ENCODE measurements around the gene CFAP45.

CFAP45 gene

DNA sequence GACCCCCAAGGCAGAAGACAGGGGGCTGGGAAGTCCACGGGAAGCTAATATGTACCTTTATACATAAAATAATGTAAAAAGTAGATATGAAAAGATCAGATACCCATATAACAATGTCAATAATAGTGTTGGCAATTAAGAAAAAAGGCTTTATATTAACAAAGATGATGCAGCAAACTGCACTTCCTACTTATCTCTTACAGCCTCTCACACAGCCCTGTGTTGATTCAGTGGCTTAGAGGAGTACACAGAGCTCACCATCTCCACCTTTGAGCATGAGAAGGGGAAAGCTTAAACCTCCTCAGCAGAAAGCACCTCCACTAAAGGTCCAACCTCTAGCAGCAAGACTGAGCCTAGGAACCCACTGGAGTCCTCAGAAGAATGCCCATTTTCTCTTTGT is 30.4 kb downstream of the CFAP45 start:
- no peak for DNase-seq (ENCODE audit: low read depth, low spot score)
- Histone ChIP-seq H3K4me1 (ENCODE audit: insufficient read depth, insufficient read length) (peaks cover 13% of the 10 kb centered on the region), H3K27me3 (ENCODE audit: insufficient read depth, insufficient read length) (no peaks in the 10 kb centered on the region), H3K36me3 (ENCODE audit: insufficient read depth, insufficient read length, low read length) (no peaks in the 10 kb centered on the region), H3K9ac (ENCODE audit: insufficient read length, low read depth) (no peak overlapping the region), H3K9me3 (ENCODE audit: insufficient read depth, low read length) (no peaks in the 10 kb centered on the region), H3K4me3 (ENCODE audit: insufficient read length, low read depth) (no peak overlapping the region)
- no peak for TF ChIP-seq SUZ12 (IDR thresholded peaks at IDR 0.05; ENCODE audit: extremely low read depth, insufficient read depth, insufficient read length)
- no peak for TF ChIP-seq YY1 (IDR thresholded peaks at IDR 0.05; ENCODE audit: insufficient read depth, insufficient read length)
- no peak for TF ChIP-seq ZNF274 (IDR thresholded peaks at IDR 0.05; ENCODE audit: low read depth, low read length)

DNA sequence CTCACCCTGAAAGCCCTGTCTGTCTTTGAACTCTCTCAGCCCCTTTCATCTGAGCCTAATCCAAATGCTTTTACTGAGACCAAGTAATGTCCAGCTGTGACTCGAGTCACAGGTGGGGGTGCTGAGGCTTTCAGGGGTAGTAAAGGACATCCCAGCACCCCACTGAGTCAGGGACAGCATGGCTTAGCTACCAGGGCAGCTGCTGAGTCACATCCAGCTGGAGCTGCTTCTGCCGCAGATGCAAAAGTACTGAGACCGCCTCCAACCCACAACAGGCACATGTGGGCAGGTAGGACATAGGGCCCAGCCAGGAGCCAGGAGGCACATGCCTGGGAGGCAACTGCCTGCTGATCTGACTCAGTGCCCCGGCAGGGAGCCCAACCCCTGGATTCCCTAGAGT is 30.8 kb downstream of the CFAP45 start:
- Histone ChIP-seq H3K4me1 (ENCODE audit: insufficient read depth, insufficient read length) (peaks cover 13% of the 10 kb centered on the region), H3K27me3 (ENCODE audit: insufficient read depth, insufficient read length) (no peaks in the 10 kb centered on the region), H3K36me3 (ENCODE audit: insufficient read depth, insufficient read length, low read length) (no peaks in the 10 kb centered on the region), H3K9ac (ENCODE audit: insufficient read length, low read depth) (no peak overlapping the region), H3K4me3 (ENCODE audit: insufficient read length, low read depth) (no peak overlapping the region), H3K9me3 (ENCODE audit: insufficient read depth, low read length) (no peaks in the 10 kb centered on the region)
- no peak for DNase-seq (ENCODE audit: low read depth, low spot score)
- TF ChIP-seq YY1 (IDR thresholded peaks at IDR 0.05; ENCODE audit: insufficient read depth, insufficient read length) (no peak), ZNF274 (IDR thresholded peaks at IDR 0.05; ENCODE audit: low read depth, low read length) (no peak)

DNA sequence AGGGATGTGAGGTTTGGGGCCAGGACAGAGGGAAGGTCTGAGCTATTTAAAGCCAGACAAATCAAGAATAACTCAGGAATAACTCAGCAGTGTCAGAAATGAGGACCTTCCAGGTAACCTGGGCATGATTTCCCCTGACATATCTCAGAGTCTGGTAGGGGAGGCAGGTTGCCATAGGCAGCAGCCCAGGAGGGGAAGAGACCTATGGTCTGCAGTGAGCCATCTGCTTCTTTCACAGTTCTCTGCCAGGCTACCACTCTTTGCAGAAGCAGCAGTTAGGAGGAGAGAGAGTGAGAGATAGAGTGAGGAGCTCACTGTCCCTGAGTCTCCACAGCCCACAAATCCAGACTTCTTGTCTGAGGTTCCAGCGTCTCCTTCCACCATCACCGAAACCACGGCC is 31.2 kb downstream of the CFAP45 start:
- Histone ChIP-seq H3K4me1 (ENCODE audit: insufficient read depth, insufficient read length) (peaks cover 13% of the 10 kb centered on the region), H3K36me3 (ENCODE audit: insufficient read depth, insufficient read length, low read length) (no peaks in the 10 kb centered on the region), H3K27me3 (ENCODE audit: insufficient read depth, insufficient read length) (no peaks in the 10 kb centered on the region), H3K9me3 (ENCODE audit: insufficient read depth, low read length) (no peaks in the 10 kb centered on the region), H3K4me3 (ENCODE audit: insufficient read length, low read depth) (no peak overlapping the region), H3K9ac (ENCODE audit: insufficient read length, low read depth) (no peak overlapping the region)
- no peak for TF ChIP-seq ZNF274 (IDR thresholded peaks at IDR 0.05; ENCODE audit: low read depth, low read length)
- TF ChIP-seq YY1 (IDR thresholded peaks at IDR 0.05; ENCODE audit: insufficient read depth, insufficient read length): no peak
- no peak for TF ChIP-seq SUZ12 (IDR thresholded peaks at IDR 0.05; ENCODE audit: extremely low read depth, insufficient read depth, insufficient read length)
- no peak for DNase-seq (ENCODE audit: low read depth, low spot score)

DNA sequence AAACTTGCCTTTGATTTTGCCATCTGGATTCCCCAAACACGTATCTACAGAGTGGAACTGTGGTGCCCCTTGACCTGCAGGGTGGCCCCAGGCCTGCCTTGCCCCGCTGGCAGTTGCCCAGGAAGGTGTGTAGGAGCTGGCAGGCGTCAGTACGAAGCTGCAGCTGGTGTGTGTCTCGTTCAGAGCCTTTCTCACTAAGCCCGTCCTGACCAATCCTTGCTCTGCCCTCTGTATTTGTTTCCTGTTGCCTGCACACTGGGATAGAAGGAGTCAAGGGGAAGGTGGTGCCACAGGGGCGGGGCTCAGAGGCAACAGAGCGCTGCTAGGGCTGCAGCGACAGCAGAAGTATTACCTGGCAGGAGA is 32.3 kb downstream of the CFAP45 start:
- H3K27me3 ChIP-seq (ENCODE audit: insufficient read depth, insufficient read length): no peaks in the 10 kb centered on the region
- no peaks in the 10 kb centered on the region for H3K36me3 ChIP-seq (ENCODE audit: insufficient read depth, insufficient read length, low read length)
- H3K4me3 ChIP-seq (ENCODE audit: insufficient read length, low read depth): no peak overlapping the region
- H3K4me1 ChIP-seq (ENCODE audit: insufficient read depth, insufficient read length): peaks cover 8% of the 10 kb centered on the region
- DNase-seq (ENCODE audit: low read depth, low spot score): no peak
- H3K9me3 ChIP-seq (ENCODE audit: insufficient read depth, low read length): no peaks in the 10 kb centered on the region
- H3K9ac ChIP-seq (ENCODE audit: insufficient read length, low read depth): no peak overlapping the region
- TF ChIP-seq YY1 (IDR thresholded peaks at IDR 0.05; ENCODE audit: insufficient read depth, insufficient read length) (no peak), SUZ12 (IDR thresholded peaks at IDR 0.05; ENCODE audit: extremely low read depth, insufficient read depth, insufficient read length) (no peak), ZNF274 (IDR thresholded peaks at IDR 0.05; ENCODE audit: low read depth, low read length) (no peak)

DNA sequence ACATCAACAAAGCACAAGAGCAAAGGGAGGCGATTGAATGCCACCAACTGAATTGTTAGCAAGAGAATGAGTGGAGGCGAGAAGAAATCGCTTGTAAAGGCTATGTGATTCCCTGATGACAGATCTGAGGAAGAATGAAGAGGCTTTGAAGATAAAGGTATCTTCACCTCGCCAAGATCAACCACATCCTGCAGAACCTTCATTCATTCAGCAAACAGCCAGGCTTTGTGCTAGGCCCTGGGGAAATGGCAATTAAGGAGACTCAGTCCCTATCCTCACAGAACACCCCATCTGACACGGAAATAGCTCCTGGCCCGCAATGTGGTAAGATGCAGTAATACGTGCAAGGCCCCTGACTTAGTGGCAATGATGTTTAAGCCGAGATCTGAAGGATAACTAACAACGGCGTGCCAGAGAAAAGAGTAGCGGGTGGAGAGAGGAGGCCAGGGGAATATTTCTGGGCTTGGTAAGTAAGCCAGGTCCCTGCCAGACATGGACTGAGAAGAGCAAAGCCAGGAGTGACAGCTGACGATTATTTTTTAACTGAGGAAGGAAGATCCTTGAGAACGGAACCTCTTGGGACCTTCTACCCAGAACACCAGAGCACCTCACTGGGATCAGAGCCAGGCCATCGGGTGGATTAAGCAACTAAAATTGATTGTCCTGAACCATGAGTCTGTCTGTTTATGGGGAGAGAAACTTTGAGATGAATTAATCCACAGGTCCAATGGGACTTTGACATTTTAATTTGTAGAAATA is 32.9 kb downstream of the CFAP45 start:
- Histone ChIP-seq H3K9ac (ENCODE audit: insufficient read length, low read depth) (no peak overlapping the region), H3K27me3 (ENCODE audit: insufficient read depth, insufficient read length) (no peaks in the 10 kb centered on the region), H3K4me1 (ENCODE audit: insufficient read depth, insufficient read length) (peaks cover 10% of the 10 kb centered on the region), H3K4me3 (ENCODE audit: insufficient read length, low read depth) (no peak overlapping the region), H3K36me3 (ENCODE audit: insufficient read depth, insufficient read length, low read length) (no peaks in the 10 kb centered on the region), H3K9me3 (ENCODE audit: insufficient read depth, low read length) (no peaks in the 10 kb centered on the region)
- no peak for DNase-seq (ENCODE audit: low read depth, low spot score)
- no peak for TF ChIP-seq SUZ12 (IDR thresholded peaks at IDR 0.05; ENCODE audit: extremely low read depth, insufficient read depth, insufficient read length)

DNA sequence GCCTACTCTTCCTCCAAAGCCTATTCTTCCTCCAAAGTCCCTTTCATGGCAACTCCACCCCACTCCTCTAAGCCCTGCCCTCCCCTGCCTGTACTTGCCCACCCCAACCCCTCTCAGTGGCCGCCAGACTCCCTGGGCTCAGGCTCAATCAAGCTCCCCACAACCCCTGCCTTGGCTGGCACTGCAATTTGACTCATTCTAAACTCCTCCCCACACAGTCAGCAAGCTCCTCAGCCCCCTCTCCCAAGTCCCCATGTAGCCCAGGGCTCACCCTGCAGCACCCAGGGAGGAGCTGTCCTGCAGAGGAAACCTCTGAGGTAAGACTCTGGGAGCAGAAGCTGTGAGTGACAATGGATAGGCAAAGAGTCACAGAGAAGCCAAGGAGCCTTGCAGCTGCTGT is 33.9 kb downstream of the CFAP45 start:
- peaks cover 10% of the 10 kb centered on the region for H3K4me1 ChIP-seq (ENCODE audit: insufficient read depth, insufficient read length)
- no peak overlapping the region for H3K9ac ChIP-seq (ENCODE audit: insufficient read length, low read depth)
- H3K36me3 ChIP-seq (ENCODE audit: insufficient read depth, insufficient read length, low read length): no peaks in the 10 kb centered on the region
- H3K9me3 ChIP-seq (ENCODE audit: insufficient read depth, low read length): no peaks in the 10 kb centered on the region
- DNase-seq (ENCODE audit: low read depth, low spot score): no peak
- TF ChIP-seq ZNF274 (IDR thresholded peaks at IDR 0.05; ENCODE audit: low read depth, low read length): no peak
- no peak overlapping the region for H3K4me3 ChIP-seq (ENCODE audit: insufficient read length, low read depth)
- H3K27me3 ChIP-seq (ENCODE audit: insufficient read depth, insufficient read length): no peaks in the 10 kb centered on the region

DNA sequence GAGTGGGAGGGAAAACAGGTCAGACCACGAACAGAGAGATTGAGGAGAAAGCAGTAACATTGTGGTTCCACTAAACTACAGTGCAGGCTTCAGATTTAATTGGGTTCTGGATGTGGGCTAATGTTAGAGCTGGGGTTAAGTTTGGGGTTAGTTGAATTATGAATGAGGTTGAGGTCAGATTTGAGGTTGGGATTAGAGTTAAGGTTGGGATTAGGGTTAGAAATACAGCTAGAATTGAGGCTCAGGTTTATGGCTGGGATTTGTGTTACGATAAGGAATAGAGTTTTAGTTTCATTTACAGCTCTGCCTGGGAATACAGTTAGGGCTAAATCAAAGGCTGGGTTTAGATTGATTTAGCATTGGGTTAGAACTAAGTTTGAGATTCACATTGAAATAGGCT is 35.7 kb downstream of the CFAP45 start:
- H3K4me1 ChIP-seq (ENCODE audit: insufficient read depth, insufficient read length): peaks cover 10% of the 10 kb centered on the region
- DNase-seq (ENCODE audit: low read depth, low spot score): no peak
- TF ChIP-seq YY1 (IDR thresholded peaks at IDR 0.05; ENCODE audit: insufficient read depth, insufficient read length) (no peak), ZNF274 (IDR thresholded peaks at IDR 0.05; ENCODE audit: low read depth, low read length) (no peak), SUZ12 (IDR thresholded peaks at IDR 0.05; ENCODE audit: extremely low read depth, insufficient read depth, insufficient read length) (no peak)
- no peak overlapping the region for H3K9ac ChIP-seq (ENCODE audit: insufficient read length, low read depth)
- no peaks in the 10 kb centered on the region for H3K9me3 ChIP-seq (ENCODE audit: insufficient read depth, low read length)
- H3K4me3 ChIP-seq (ENCODE audit: insufficient read length, low read depth): no peak overlapping the region
- H3K27me3 ChIP-seq (ENCODE audit: insufficient read depth, insufficient read length): no peaks in the 10 kb centered on the region
- H3K36me3 ChIP-seq (ENCODE audit: insufficient read depth, insufficient read length, low read length): no peaks in the 10 kb centered on the region

DNA sequence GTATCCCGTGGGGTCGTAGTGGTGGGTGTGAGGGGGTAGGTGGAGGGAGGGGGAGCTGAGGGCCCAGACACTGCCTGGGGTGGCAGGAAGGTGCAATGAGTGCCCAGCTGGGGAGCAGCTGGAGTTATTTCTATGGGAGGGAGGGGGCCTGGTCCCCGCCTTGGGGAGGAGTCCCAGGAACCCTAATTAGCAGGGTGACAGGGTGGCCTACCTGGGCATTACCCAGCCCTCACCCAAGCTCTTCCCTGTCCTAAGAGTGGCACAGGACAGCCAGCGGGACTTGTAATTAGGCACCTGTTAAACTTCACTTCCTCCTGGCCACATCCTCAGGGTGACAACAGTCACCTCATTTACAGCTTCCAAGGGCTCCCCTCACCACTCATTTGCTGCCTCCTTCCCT is 37.4 kb downstream of the CFAP45 start, which contains the start of gene VSIG8:
Gene VSIG8 (minus strand): TSS at position 101 of the 400 bp plus-strand sequence. CDS start 136 bp downstream, outside the sequence.
- Histone ChIP-seq H3K36me3 (ENCODE audit: insufficient read depth, insufficient read length, low read length) (peaks cover 3% of the 10 kb centered on the region), H3K9me3 (ENCODE audit: insufficient read depth, low read length) (no peaks in the 10 kb centered on the region), H3K27me3 (ENCODE audit: insufficient read depth, insufficient read length) (no peaks in the 10 kb centered on the region), H3K4me1 (ENCODE audit: insufficient read depth, insufficient read length) (peaks cover 3% of the 10 kb centered on the region), H3K4me3 (ENCODE audit: insufficient read length, low read depth) (no peak within 1 kb of the TSS), H3K9ac (ENCODE audit: insufficient read length, low read depth) (no peak within 1 kb of the TSS)
- TF ChIP-seq YY1 (IDR thresholded peaks at IDR 0.05; ENCODE audit: insufficient read depth, insufficient read length) (no peak), SUZ12 (IDR thresholded peaks at IDR 0.05; ENCODE audit: extremely low read depth, insufficient read depth, insufficient read length) (no peak), ZNF274 (IDR thresholded peaks at IDR 0.05; ENCODE audit: low read depth, low read length) (no peak)
- no peak for DNase-seq (ENCODE audit: low read depth, low spot score)
